Adrenal gland (tissue), 12 donors: ENCODE data around the gene SPART. TPM values are rescaled to one million over a fixed set of nuclear protein-coding genes. Genes with fewer than 3 reads are reported as not detected.
A peak's percentile ranks its signal among the peaks of the same experiment; 100 is the strongest.

Source experiments
- DNase-seq, 7 donors: peaks; one replicate each; pipeline ENCODE4 v3.0.0-alpha.2; 2019 to 2020
- H3K27ac ChIP-seq, 5 donors: fragments of 200-600 bp; sonication (generic) in 4 of 5; 1 replicate in 3 of 5; 2 replicates in 2 of 5; pipeline versions ENCODE4 v1.5.1 to v1.8.0; 2016 to 2020; ENCODE audit warnings: mild to moderate bottlenecking in 1 of 5
- H3K27me3 ChIP-seq: fragments of 200-600 bp; 2 replicates; pipeline ENCODE4 v1.8.0; 2021
- H3K36me3 ChIP-seq, 2 donors: fragments of 200-600 bp; replicated peaks in 1 of 2; 1 replicate in 1 of 2; 2 replicates in 1 of 2; pipeline versions ENCODE4 v1.5.1 to v1.8.0; 2018 to 2022
- H3K4me1 ChIP-seq, 2 donors: fragments of 200-600 bp; replicated peaks in 1 of 2; 1 replicate in 1 of 2; 2 replicates in 1 of 2; pipeline versions ENCODE4 v1.5.1 to v1.8.0; 2018 to 2021
- H3K4me3 ChIP-seq, 4 donors: fragments of 200-600 bp; sonication (generic) in 3 of 4; one replicate each; pipeline ENCODE4 v1.5.1; 2016 to 2018
- H3K9me3 ChIP-seq, 3 donors: fragments of 200-600 bp; sonication (generic) in 1 of 3; replicated peaks in 1 of 3; 1 replicate in 2 of 3; 2 replicates in 1 of 3; pipeline versions ENCODE4 v1.5.1 to v1.8.0; 2016 to 2021
- POLR2A ChIP-seq, 2 donors: fragments of 450-650 bp; IDR thresholded peaks; one replicate each; pipeline ENCODE4 v1.6.1; 2017; ENCODE audit warnings: antibody characterized with exemption in 2 of 2, mild to moderate bottlenecking in 2 of 2, moderate library complexity in 1 of 2
- WGBS, 4 donors: extraction: QIAGEN DNeasy Blood & Tissue Kit in 2 of 4; methylation state at CpG; one replicate each; pipeline versions ENCODE4 v1.1.5 to v1.1.7; 2013 to 2017; 5-methylcytosine and 5-hydroxymethylcytosine counted together
- intact Hi-C, 2 donors: fragments of 100-400 bp; cut with DNase I; formaldehyde crosslinking; loops; one replicate each; pipeline versions ENCODE4 v1.14.1 to v1.15.0; 2022 to 2023
- polyA plus RNA-seq, 3 donors: library from polyadenylated mRNA; stranded (reverse); fragments of 200-250 nt in 2 of 3; fragments of 350-450 nt in 1 of 3; fragmentation: Illumina TruSeq in 1 of 3; extraction: RNeasy Lipid Tissue Mini Kit (QIAGEN cat#74804) in 1 of 3; gene quantifications; one replicate each; pipeline ENCODE4 v1.2.3, GENCODE V29; 2013 to 2014
- total RNA-seq, 9 donors: library from RNA; depleted of rRNA in 4 of 9; stranded (reverse); fragments of >200 nt in 4 of 9; fragments of 120-200 nt in 1 of 9; fragmentation: NEBNext Ultra II Directional in 1 of 9; extraction: Animal tissue kit (Norgen Biotek cat#: 25700) in 1 of 9; gene quantifications; one replicate each; pipeline versions ENCODE4 v1.1.0 to v1.2.4, GENCODE V29; 2013 to 2023
- TF ChIP-seq, protein P1 (sequence below), 6 experiments: fragments of 450-650 bp in 4 of 6; fragments of 200-600 bp in 2 of 6; sonication (generic) in 1 of 6; IDR thresholded peaks; 1 replicate in 5 of 6; 2 replicates in 1 of 6; pipeline versions ENCODE4 v1.5.1 to v1.8.0; 2016 to 2021; ENCODE audit warnings: antibody characterized with exemption in 6 of 6, mild to moderate bottlenecking in 2 of 6, moderate library complexity in 1 of 6
- donor health status: healthy with polysubstance abuse.
- donor health status: Bipolar disorder and iron deficiency.
- donor health status: DM: yes; HTN: yes; CAD: no.
- donor health status: DM: no; HTN: no; CAD: no.
- donor health status: DM: no; HTN: no; CAD: no.
- donor health status: DM: yes; HTN: yes; CAD: no.

Gene SPART
- total and polyA plus RNA-seq, 12 donors = 29.2 to 314 (median 92.0) TPM

DNA sequence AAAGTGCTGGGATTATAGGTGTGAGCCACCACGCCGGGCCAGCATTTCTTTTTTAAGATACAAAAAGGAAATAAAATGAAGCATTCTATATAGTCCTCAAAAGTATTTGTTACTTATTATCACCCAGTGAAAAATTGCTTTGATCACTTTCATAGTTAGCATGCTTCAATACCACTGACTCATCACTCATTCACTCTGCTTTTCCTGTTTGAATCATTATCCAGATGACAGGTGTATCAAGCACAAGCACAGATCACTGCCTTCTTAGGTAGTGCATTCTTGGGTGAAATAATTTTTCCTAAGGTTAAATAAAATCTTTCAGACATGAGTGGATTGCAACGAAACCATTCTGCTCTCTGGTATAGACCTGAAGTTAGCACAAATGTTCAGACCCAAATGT, 35.8 kb upstream of the SPART start:
- 89 to 92% (median 91%) methylated on average over 3 of the region's 3 CpGs for WGBS, 4 donors
- H3K27ac ChIP-seq = no peak overlapping the region
- no peak overlapping the region for H3K4me3 ChIP-seq
- peaks cover 12% of the 10 kb centered on the region for H3K27me3 ChIP-seq
- DNase-seq = no peak
- H3K4me1 ChIP-seq = peaks cover 3 to 11% of the 10 kb centered on the region in 2 donors
- no peak for TF ChIP-seq POLR2A (IDR thresholded peaks at IDR 0.05)
- intact Hi-C loops = no loop called here
- H3K36me3 ChIP-seq = no peaks in the 10 kb centered on the region
- H3K9me3 ChIP-seq = no peaks in the 10 kb centered on the region

DNA sequence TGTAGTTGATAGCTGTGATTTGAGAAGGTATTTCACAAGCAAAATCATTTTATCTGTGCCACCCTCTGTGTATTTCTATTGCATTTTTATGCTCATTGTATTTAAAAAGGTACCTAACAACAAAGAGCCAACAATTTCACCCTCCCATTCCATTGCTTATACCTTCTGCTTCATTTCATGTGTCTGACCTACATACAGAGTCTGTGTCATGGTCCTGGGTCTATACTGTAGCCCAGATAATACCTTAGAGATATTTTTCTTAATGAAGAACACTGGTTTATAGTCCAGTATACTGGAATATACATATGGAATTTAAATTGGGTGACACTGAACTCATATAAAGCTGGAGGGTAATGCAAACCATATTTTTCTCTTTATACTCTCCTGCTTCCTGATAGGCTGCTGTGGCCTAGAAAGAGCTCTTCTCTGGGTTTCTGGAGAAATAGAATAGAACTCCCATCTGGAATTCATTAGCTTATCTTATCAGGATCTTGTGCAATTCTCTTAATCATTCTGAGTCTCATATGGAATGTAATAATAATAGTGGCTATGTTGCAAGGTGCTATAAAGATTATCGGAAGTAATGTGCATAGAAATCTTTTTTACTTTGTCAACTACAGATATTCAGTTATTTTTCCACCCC, 31.8 kb upstream of the SPART start:
- DNase-seq = no peak
- intact Hi-C loops = no loop called here
- Histone ChIP-seq H3K27ac (no peak overlapping the region), H3K36me3 (no peaks in the 10 kb centered on the region), H3K4me1 (peaks cover 3 to 25% of the 10 kb centered on the region in 2 donors), H3K9me3 (no peaks in the 10 kb centered on the region), H3K4me3 (no peak overlapping the region), H3K27me3 (no peaks in the 10 kb centered on the region)
- WGBS, 4 donors = 25 to 46% (median 41%) methylated on average over 1 of the region's 1 CpG
- TF ChIP-seq POLR2A (IDR thresholded peaks at IDR 0.05) = no peak
- TF ChIP-seq, protein P1, sequence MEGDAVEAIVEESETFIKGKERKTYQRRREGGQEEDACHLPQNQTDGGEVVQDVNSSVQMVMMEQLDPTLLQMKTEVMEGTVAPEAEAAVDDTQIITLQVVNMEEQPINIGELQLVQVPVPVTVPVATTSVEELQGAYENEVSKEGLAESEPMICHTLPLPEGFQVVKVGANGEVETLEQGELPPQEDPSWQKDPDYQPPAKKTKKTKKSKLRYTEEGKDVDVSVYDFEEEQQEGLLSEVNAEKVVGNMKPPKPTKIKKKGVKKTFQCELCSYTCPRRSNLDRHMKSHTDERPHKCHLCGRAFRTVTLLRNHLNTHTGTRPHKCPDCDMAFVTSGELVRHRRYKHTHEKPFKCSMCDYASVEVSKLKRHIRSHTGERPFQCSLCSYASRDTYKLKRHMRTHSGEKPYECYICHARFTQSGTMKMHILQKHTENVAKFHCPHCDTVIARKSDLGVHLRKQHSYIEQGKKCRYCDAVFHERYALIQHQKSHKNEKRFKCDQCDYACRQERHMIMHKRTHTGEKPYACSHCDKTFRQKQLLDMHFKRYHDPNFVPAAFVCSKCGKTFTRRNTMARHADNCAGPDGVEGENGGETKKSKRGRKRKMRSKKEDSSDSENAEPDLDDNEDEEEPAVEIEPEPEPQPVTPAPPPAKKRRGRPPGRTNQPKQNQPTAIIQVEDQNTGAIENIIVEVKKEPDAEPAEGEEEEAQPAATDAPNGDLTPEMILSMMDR (IDR thresholded peaks at IDR 0.05) = no peak

DNA sequence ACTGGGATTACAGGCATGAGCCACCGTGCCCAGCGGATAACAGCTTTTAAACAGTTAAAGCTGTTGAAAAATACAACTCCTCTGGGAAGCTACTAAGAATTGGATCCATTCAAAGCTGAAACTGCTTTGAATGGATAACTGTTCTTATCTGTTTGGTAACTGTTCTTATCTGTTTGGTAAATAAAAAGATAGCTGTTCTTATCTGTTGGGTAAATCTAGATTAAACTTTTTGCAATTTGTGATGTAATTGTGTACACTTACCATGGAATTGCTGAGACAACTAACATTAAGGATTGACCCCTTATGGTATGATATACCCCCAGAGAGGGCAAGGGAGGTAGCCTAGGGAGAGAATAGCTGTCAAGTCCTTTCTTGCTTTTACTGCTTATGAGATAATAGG, 27.9 kb upstream of the SPART start:
- intact Hi-C loops = no loop called here
- WGBS, 4 donors = 79 to 85% (median 84%) methylated on average over 2 of the region's 2 CpGs
- H3K36me3 ChIP-seq = no peaks in the 10 kb centered on the region

DNA sequence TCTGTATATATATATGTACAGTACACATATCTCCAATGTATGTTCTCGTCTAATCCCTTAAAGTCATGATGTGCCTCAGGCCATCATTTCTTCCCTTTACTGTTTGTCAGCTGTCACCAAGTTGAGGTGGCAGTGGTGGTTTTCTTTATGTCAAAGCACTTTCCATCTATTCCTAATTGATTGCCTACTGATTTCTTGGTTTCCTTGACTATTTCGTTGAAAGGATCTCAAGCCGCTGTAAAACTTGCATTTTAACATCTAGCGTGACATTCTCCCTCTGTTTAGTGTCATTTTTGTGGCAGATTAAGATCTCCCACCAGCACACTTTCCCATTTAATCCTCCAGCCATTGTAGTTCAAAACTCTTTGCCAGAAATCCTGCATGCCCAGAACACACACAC, 25.0 kb upstream of the SPART start:
- Histone ChIP-seq H3K27ac (no peak overlapping the region), H3K4me1 (peaks cover 0 to 14% of the 10 kb centered on the region in 2 donors), H3K9me3 (no peaks in the 10 kb centered on the region), H3K27me3 (no peaks in the 10 kb centered on the region), H3K4me3 (no peak overlapping the region), H3K36me3 (no peaks in the 10 kb centered on the region)
- WGBS, 4 donors = 90 to 97% (median 95%) methylated on average over 4 of the region's 4 CpGs
- no peak for DNase-seq
- TF ChIP-seq POLR2A (IDR thresholded peaks at IDR 0.05) = no peak
- TF ChIP-seq, protein P1 (IDR thresholded peaks at IDR 0.05) = no peak
- intact Hi-C loops = no loop called here

More for the DNA sequence above, 27.9 kb upstream of the SPART start:
- no peak overlapping the region for H3K27ac ChIP-seq
- DNase-seq = no peak
- H3K9me3 ChIP-seq = no peaks in the 10 kb centered on the region
- no peaks in the 10 kb centered on the region for H3K27me3 ChIP-seq
- TF ChIP-seq, protein P1 (IDR thresholded peaks at IDR 0.05) = no peak
- peaks cover 3 to 25% of the 10 kb centered on the region in 2 donors for H3K4me1 ChIP-seq
- no peak overlapping the region for H3K4me3 ChIP-seq

DNA sequence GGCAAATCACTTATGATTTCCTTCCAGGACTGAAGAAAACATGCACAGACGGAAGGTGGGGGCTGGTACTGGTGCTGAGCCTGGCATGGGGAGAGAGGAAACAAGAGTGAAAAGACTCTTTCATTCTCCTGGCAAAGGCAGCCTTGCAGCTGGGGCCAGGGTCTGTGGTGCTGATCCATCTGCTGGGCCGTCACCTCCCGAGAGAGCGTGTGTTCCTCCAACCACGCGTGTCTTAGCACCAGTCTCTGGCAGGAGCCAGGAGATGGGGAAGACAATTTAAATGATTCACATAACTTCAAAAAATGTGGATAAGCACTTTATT, 23.9 kb upstream of the SPART start:
- Histone ChIP-seq H3K27me3 (no peaks in the 10 kb centered on the region), H3K4me3 (no peak overlapping the region), H3K4me1 (peaks cover 0 to 14% of the 10 kb centered on the region in 2 donors), H3K27ac (peak overlapping the region in 1 of 5 donors; percentile 17), H3K9me3 (no peaks in the 10 kb centered on the region), H3K36me3 (no peaks in the 10 kb centered on the region)
- intact Hi-C loops = no loop called here
- 82 to 93% (median 85%) methylated on average over 6 of the region's 6 CpGs for WGBS, 4 donors
- TF ChIP-seq POLR2A (IDR thresholded peaks at IDR 0.05) = no peak
- TF ChIP-seq, protein P1 (IDR thresholded peaks at IDR 0.05) = no peak
- no peak for DNase-seq
